ENCODE measurements around the gene ROCK2. TPM values are rescaled to one million over a fixed set of nuclear protein-coding genes. Genes with fewer than 3 reads are reported as not detected.

The ROCK2 gene
- total RNA-seq, 4 donors from 2014 or later, result 21.8 to 54.0 (median 26.6) TPM

GRCh38 chr2:11346023-11346482 lies 1.6 kb upstream of the ROCK2 start:
- no peaks in the 10 kb centered on the region for H3K36me3 ChIP-seq
- no peaks in the 10 kb centered on the region for H3K9me3 ChIP-seq
- H3K4me3 ChIP-seq, result no peak overlapping the region
- H3K27ac ChIP-seq, result peak overlapping the region; percentile 99
- TF ChIP-seq EP300 (IDR thresholded peaks at IDR 0.05), result no peak
- no peak for TF ChIP-seq POLR2A (IDR thresholded peaks at IDR 0.05)
- TF ChIP-seq CTCF (IDR thresholded peaks at IDR 0.05), result no peak
- TF ChIP-seq POLR2AphosphoS5 (IDR thresholded peaks at IDR 0.05), result no peak
- peaks cover 29% of the 10 kb centered on the region for H3K4me1 ChIP-seq
- no peak for DNase-seq (ENCODE audit: low spot score in 2 of 2)
- H3K27me3 ChIP-seq, result no peaks in the 10 kb centered on the region
- 84% methylated on average over 4 of the region's 4 CpGs for WGBS

GRCh38 chr2:11344956-11345677 lies 681 bp upstream of the ROCK2 start:
- H3K4me1 ChIP-seq, result peaks cover 30% of the 10 kb centered on the region
- peak overlapping the region; percentile 98 for H3K4me3 ChIP-seq
- H3K27me3 ChIP-seq, result no peaks in the 10 kb centered on the region
- WGBS, result 1% methylated on average over 7 of the region's 58 CpGs
- peak in 1 of 2 donors; percentile 86 for DNase-seq (ENCODE audit: low spot score in 2 of 2)
- TF ChIP-seq POLR2AphosphoS5 (IDR thresholded peaks at IDR 0.05) (peak; percentile 2 to 86 (median 28)), POLR2A (IDR thresholded peaks at IDR 0.05) (peak in 1 of 2 donors; percentile 49), EP300 (IDR thresholded peaks at IDR 0.05) (no peak)
- peak overlapping the region; percentile 99 for H3K27ac ChIP-seq
- H3K9me3 ChIP-seq, result no peaks in the 10 kb centered on the region
- no peaks in the 10 kb centered on the region for H3K36me3 ChIP-seq

- TF ChIP-seq EP300 (IDR thresholded peaks at IDR 0.05) (no peak), POLR2AphosphoS5 (IDR thresholded peaks at IDR 0.05) (peak in 1 of 3 donors; percentile 59), POLR2A (IDR thresholded peaks at IDR 0.05) (peak in 1 of 2 donors; percentile 7), CTCF (IDR thresholded peaks at IDR 0.05) (no peak)
- no peaks in the 10 kb centered on the region for H3K9me3 ChIP-seq
- DNase-seq (ENCODE audit: low spot score in 2 of 2), result peak in 1 of 2 donors; percentile 79
- H3K36me3 ChIP-seq, result no peaks in the 10 kb centered on the region
- WGBS, result 0% methylated on average over 3 of the region's 55 CpGs
- no peaks in the 10 kb centered on the region for H3K27me3 ChIP-seq
- peaks cover 30% of the 10 kb centered on the region for H3K4me1 ChIP-seq
- H3K4me3 ChIP-seq, result peak overlapping the region; percentile 98
- peak overlapping the region; percentile 99 for H3K27ac ChIP-seq
Measured at GRCh38 chr2:11343650-11344341, 640 bp downstream of the ROCK2 start.

- no peaks in the 10 kb centered on the region for H3K9me3 ChIP-seq
- no peaks in the 10 kb centered on the region for H3K36me3 ChIP-seq
- under 1% methylated on average over 7 of the region's 7 CpGs for WGBS
- peak overlapping the region; percentile 99 for H3K27ac ChIP-seq
- TF ChIP-seq POLR2A (IDR thresholded peaks at IDR 0.05) (no peak), EP300 (IDR thresholded peaks at IDR 0.05) (no peak), POLR2AphosphoS5 (IDR thresholded peaks at IDR 0.05) (no peak), CTCF (IDR thresholded peaks at IDR 0.05) (no peak)
- no peaks in the 10 kb centered on the region for H3K27me3 ChIP-seq
- peaks cover 30% of the 10 kb centered on the region for H3K4me1 ChIP-seq
- no peak for DNase-seq (ENCODE audit: low spot score in 2 of 2)
- H3K4me3 ChIP-seq, result peak overlapping the region; percentile 98
Measured at GRCh38 chr2:11343368-11343649, 1.1 kb downstream of the ROCK2 start.

GRCh38 chr2:11342551-11343367 lies 1.7 kb downstream of the ROCK2 start:
- Histone ChIP-seq H3K9me3 (no peaks in the 10 kb centered on the region), H3K4me3 (peak overlapping the region; percentile 98), H3K27ac (peak overlapping the region; percentile 99), H3K27me3 (no peaks in the 10 kb centered on the region), H3K36me3 (no peaks in the 10 kb centered on the region), H3K4me1 (peaks cover 30% of the 10 kb centered on the region)
- TF ChIP-seq EP300 (IDR thresholded peaks at IDR 0.05), result no peak
- TF ChIP-seq POLR2A (IDR thresholded peaks at IDR 0.05), result no peak
- TF ChIP-seq CTCF (IDR thresholded peaks at IDR 0.05), result no peak
- DNase-seq (ENCODE audit: low spot score in 2 of 2), result no peak
- WGBS, result 2% methylated on average over 14 of the region's 14 CpGs
